ENCODE data around the gene FAAH. TPM values are rescaled to one million over a fixed set of nuclear protein-coding genes. Genes with fewer than 3 reads are reported as not detected.

The FAAH gene
- polyA plus RNA-seq, 1 of the 3 experiments (the other 2 are of a cell fraction): 1.2 TPM

- WGBS (ENCODE audit: low lambda C conversion rate): 54% methylated on average over 4 of the region's 4 CpGs
- CTCF ChIA-PET: interaction anchor here (0.9 to 11.5 kb wide), 4 partner anchors 8 to 81 kb away, joined by 3 to 496 read pairs (median 6); a partner anchor contains a TSS
- H3K9ac ChIP-seq: no peak overlapping the region
These were observed 59.3 kb downstream of the FAAH start for GRCh38 chr1:46453449-46453848.

GRCh38 chr1:46455951-46456350, 61.8 kb downstream of the FAAH start:
- CTCF ChIA-PET: interaction anchor here (0.5 to 10.6 kb wide), 4 partner anchors 10 to 1030 kb away, joined by 3 to 99 read pairs (median 4); no protein-coding TSS in a partner anchor
- Histone ChIP-seq H3K27ac (ENCODE audit: low read depth in 2 of 2, low read length in 1 of 2) (no peak overlapping the region), H3K36me3 (replicated peaks in 1 of 2; ENCODE audit: control insufficient read depth in 1 of 2, insufficient read depth in 2 of 2, low read length in 1 of 2) (no peaks in the 10 kb centered on the region), H4K20me1 (ENCODE audit: insufficient read depth) (no peaks in the 10 kb centered on the region), H3K4me3 (ENCODE audit: low read depth in 2 of 2, low read length in 1 of 2) (no peak overlapping the region), H3K9ac (no peak overlapping the region), H3K9me3 (no peaks in the 10 kb centered on the region), H3K9me2 (no peaks in the 10 kb centered on the region), H3F3A (replicated peaks; ENCODE audit: insufficient read depth) (no peaks in the 10 kb centered on the region), H3K4me1 (ENCODE audit: control insufficient read depth in 1 of 2, insufficient read depth in 2 of 2, low read depth in 1 of 2, low read length in 1 of 2) (no peaks in the 10 kb centered on the region; a peak in 1 of 4 replicates), H2AFZ (ENCODE audit: low read depth) (no peak overlapping the region), H3K4me2 (no peak overlapping the region), H3K79me2 (ENCODE audit: insufficient read depth) (no peaks in the 10 kb centered on the region), H3K27me3 (ENCODE audit: insufficient read depth) (no peaks in the 10 kb centered on the region)
- 84% methylated on average over 26 of the region's 27 CpGs for WGBS (ENCODE audit: low lambda C conversion rate)
- POLR2A ChIA-PET: no interaction called here
- TF ChIP-seq EZH2phosphoT487 (IDR thresholded peaks at IDR 0.05; ENCODE audit: borderline replicate concordance, low read depth) (no peak), RFX5 (IDR thresholded peaks at IDR 0.05; ENCODE audit: low read length) (no peak), TEAD4 (IDR thresholded peaks at IDR 0.05; ENCODE audit: borderline replicate concordance, insufficient read depth) (no peak), ELF1 (IDR thresholded peaks at IDR 0.05) (no peak), TCF12 (IDR thresholded peaks at IDR 0.05) (no peak), MEF2A (IDR thresholded peaks at IDR 0.05; ENCODE audit: borderline replicate concordance, low read depth) (no peak), USF1 (IDR thresholded peaks at IDR 0.05; ENCODE audit: borderline replicate concordance, low read depth) (no peak), TAF1 (IDR thresholded peaks at IDR 0.05; ENCODE audit: borderline replicate concordance, low read depth, low read length) (no peak), EP300 (IDR thresholded peaks at IDR 0.05; ENCODE audit: borderline replicate concordance in 1 of 2, low read depth in 1 of 2, low read length in 1 of 2) (no peak), GABPA (IDR thresholded peaks at IDR 0.05; ENCODE audit: low read depth) (no peak)
- no peak for DNase-seq

More at GRCh38 chr1:46453449-46453848, 59.3 kb downstream of the FAAH start:
- TF ChIP-seq NFIC (IDR thresholded peaks at IDR 0.05; ENCODE audit: borderline replicate concordance): no peak
- no peak for TF ChIP-seq POLR2AphosphoS5 (IDR thresholded peaks at IDR 0.05; ENCODE audit: low read depth, low read length)
- TF ChIP-seq USF1 (IDR thresholded peaks at IDR 0.05; ENCODE audit: borderline replicate concordance, low read depth): no peak
- TF ChIP-seq ELF1 (IDR thresholded peaks at IDR 0.05): no peak
- no peak for TF ChIP-seq TAF1 (IDR thresholded peaks at IDR 0.05; ENCODE audit: borderline replicate concordance, low read depth, low read length)
- no peak for TF ChIP-seq RXRA (IDR thresholded peaks at IDR 0.05; ENCODE audit: borderline replicate concordance, low read depth)
- peaks cover 0 to 1% of the 10 kb centered on the region in 2 experiments; a peak in 1 of 4 replicates for H3K4me1 ChIP-seq (ENCODE audit: control insufficient read depth in 1 of 2, insufficient read depth in 2 of 2, low read depth in 1 of 2, low read length in 1 of 2)
- no peaks in the 10 kb centered on the region for H3K36me3 ChIP-seq (replicated peaks in 1 of 2; ENCODE audit: control insufficient read depth in 1 of 2, insufficient read depth in 2 of 2, low read length in 1 of 2)
- POLR2A ChIA-PET: no interaction called here
- no peaks in the 10 kb centered on the region for H3K79me2 ChIP-seq (ENCODE audit: insufficient read depth)
- H2AFZ ChIP-seq (ENCODE audit: low read depth): no peak overlapping the region
- no peak overlapping the region for H3K27ac ChIP-seq (ENCODE audit: low read depth in 2 of 2, low read length in 1 of 2)
- peaks cover 6% of the 10 kb centered on the region; the same call in 1 of the 2 replicates for H3K27me3 ChIP-seq (ENCODE audit: insufficient read depth)
- H3K9me2 ChIP-seq: no peaks in the 10 kb centered on the region
- no peaks in the 10 kb centered on the region for H3K9me3 ChIP-seq
- H3K4me2 ChIP-seq: no peak overlapping the region
- no peak for DNase-seq
- H4K20me1 ChIP-seq (ENCODE audit: insufficient read depth): no peaks in the 10 kb centered on the region
- H3F3A ChIP-seq (replicated peaks; ENCODE audit: insufficient read depth): no peaks in the 10 kb centered on the region
- H3K4me3 ChIP-seq (ENCODE audit: low read depth in 2 of 2, low read length in 1 of 2): no peak overlapping the region
